ENCODE measurements around the gene ZFYVE19. TPM values are rescaled to one million over a fixed set of nuclear protein-coding genes. Genes with fewer than 3 reads are reported as not detected.
"Not testable (repeated sequence)": the region's sequence is repeated elsewhere in the genome, so short reads cannot be mapped to it uniquely, and the experiment has no call there.

ZFYVE19 gene
- total RNA-seq, 2 experiments from 2014 or later = 22.8 to 29.3 TPM

GRCh38 chr15:40858706-40859105, 51.8 kb downstream of the ZFYVE19 start:
- intact Hi-C loops (cut with micrococcal nuclease; ENCODE audit: unreplicated experiment) = loop anchor here (5.0 kb wide), 1 partner anchor 94 kb away; the partner anchor contains the start of gene CHAC1
- Histone ChIP-seq H2AFZ (ENCODE audit: low read length) (peak overlapping the region; percentile 91; the same call in 1 of the 2 replicates), H3K27ac (ENCODE audit: low read depth, low read length, poor library complexity, severe bottlenecking) (no peak overlapping the region), H3K4me3 (ENCODE audit: low read depth, low read length, poor library complexity, severe bottlenecking) (no peak overlapping the region), H3K9me2 (ENCODE audit: insufficient read depth, low read length) (no peaks in the 10 kb centered on the region), H3K9me3 (ENCODE audit: low read length) (no peaks in the 10 kb centered on the region), H4K20me1 (ENCODE audit: insufficient read depth, low read length) (no peaks in the 10 kb centered on the region), H3K79me2 (ENCODE audit: insufficient read depth, low read depth, low read length) (no peaks in the 10 kb centered on the region), H3K36me3 (ENCODE audit: insufficient read depth, low read length) (no peaks in the 10 kb centered on the region), H3K4me1 (ENCODE audit: insufficient read depth, low read length, poor library complexity, severe bottlenecking) (peaks cover 22% of the 10 kb centered on the region), H3K4me2 (ENCODE audit: low read length) (no peak overlapping the region)
- POLR2A ChIA-PET = interaction anchor here (0.6 to 3.3 kb wide), 11 partner anchors 10 to 338 kb away, joined by 3 to 34 read pairs (median 3); partner anchors contain the start of gene VPS18
- BruUV-seq (replicated peaks) = no TSS peak
- TF ChIP-seq EZH2phosphoT487 (IDR thresholded peaks at IDR 0.05; ENCODE audit: borderline replicate concordance, low read depth, low read length) = no peak
- TF ChIP-seq, protein P1, sequence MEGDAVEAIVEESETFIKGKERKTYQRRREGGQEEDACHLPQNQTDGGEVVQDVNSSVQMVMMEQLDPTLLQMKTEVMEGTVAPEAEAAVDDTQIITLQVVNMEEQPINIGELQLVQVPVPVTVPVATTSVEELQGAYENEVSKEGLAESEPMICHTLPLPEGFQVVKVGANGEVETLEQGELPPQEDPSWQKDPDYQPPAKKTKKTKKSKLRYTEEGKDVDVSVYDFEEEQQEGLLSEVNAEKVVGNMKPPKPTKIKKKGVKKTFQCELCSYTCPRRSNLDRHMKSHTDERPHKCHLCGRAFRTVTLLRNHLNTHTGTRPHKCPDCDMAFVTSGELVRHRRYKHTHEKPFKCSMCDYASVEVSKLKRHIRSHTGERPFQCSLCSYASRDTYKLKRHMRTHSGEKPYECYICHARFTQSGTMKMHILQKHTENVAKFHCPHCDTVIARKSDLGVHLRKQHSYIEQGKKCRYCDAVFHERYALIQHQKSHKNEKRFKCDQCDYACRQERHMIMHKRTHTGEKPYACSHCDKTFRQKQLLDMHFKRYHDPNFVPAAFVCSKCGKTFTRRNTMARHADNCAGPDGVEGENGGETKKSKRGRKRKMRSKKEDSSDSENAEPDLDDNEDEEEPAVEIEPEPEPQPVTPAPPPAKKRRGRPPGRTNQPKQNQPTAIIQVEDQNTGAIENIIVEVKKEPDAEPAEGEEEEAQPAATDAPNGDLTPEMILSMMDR (conservative IDR thresholded peaks at IDR 0.05; ENCODE audit: low read length) = no peak
- DNase-seq (ENCODE audit: low spot score) = no peak
- CTCF ChIA-PET (ENCODE audit: unreplicated experiment) = interaction anchor here (0.5 to 3.8 kb wide), 11 partner anchors 9 to 330 kb away, joined by 3 to 70 read pairs (median 14); partner anchors contain the start of genes RHOV, SPINT1 and VPS18

DNA sequence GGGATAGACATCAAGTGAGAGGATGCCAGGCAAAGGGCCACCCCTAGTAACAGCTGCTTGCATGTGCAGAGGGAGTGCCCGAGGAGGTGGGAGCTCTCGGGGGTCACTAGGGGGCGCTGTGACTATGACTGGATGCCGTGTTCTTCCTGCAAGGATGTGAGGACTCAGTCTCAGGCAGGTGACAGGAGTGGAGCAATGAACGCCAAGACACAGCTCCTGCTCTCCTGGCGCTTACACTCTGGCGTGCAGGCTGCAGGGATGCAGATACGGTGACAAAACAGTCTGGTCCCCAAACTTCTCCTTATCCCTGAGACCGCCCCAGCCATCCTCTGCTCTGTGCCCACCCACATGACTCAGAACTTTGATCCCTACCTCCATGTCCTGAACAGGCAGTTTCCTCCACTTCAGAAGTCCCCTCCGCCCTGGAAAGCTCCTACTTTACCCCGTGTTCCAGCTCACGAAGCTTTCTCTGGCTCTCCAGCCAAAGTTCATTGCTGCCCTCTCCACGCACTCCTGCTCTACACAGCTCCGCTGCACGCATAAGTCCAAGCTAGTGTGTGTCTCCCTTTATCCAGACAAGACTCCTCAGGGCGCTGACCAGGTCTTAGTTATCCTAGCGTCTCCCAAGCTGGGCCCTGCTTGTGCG, 52.4 kb downstream of the ZFYVE19 start:
- no peak overlapping the region for H3K27ac ChIP-seq (ENCODE audit: low read depth, low read length, poor library complexity, severe bottlenecking)
- no peaks in the 10 kb centered on the region for H3K36me3 ChIP-seq (ENCODE audit: insufficient read depth, low read length)
- ChIA-PET POLR2A (interaction anchor here (0.6 to 3.3 kb wide), 7 partner anchors 22 to 189 kb away, joined by 3 to 34 read pairs (median 4); partner anchors contain the start of gene VPS18), CTCF (ENCODE audit: unreplicated experiment) (interaction anchor here (0.6 to 3.8 kb wide), 8 partner anchors 10 to 306 kb away, joined by 4 to 70 read pairs (median 17); partner anchors contain the start of genes RHOV and VPS18)
- BruUV-seq (replicated peaks) = no TSS peak
- peak overlapping the region; percentile 91 for H2AFZ ChIP-seq (ENCODE audit: low read length)
- H3K9me3 ChIP-seq (ENCODE audit: low read length) = no peaks in the 10 kb centered on the region
- peak; percentile 88 for DNase-seq (ENCODE audit: low spot score)
- no peaks in the 10 kb centered on the region for H3K9me2 ChIP-seq (ENCODE audit: insufficient read depth, low read length)
- peaks cover 22% of the 10 kb centered on the region for H3K4me1 ChIP-seq (ENCODE audit: insufficient read depth, low read length, poor library complexity, severe bottlenecking)
- H3K4me2 ChIP-seq (ENCODE audit: low read length) = peak overlapping the region; percentile 40
- no peak for TF ChIP-seq EZH2phosphoT487 (IDR thresholded peaks at IDR 0.05; ENCODE audit: borderline replicate concordance, low read depth, low read length)
- TF ChIP-seq, protein P1 (conservative IDR thresholded peaks at IDR 0.05; ENCODE audit: low read length) = peak; percentile 96
- no peaks in the 10 kb centered on the region for H3K79me2 ChIP-seq (ENCODE audit: insufficient read depth, low read depth, low read length)
- intact Hi-C loops (cut with micrococcal nuclease; ENCODE audit: unreplicated experiment) = loop anchor here (5.0 kb wide), 1 partner anchor 93 kb away; the partner anchor contains the start of gene CHAC1
- H3K4me3 ChIP-seq (ENCODE audit: low read depth, low read length, poor library complexity, severe bottlenecking) = no peak overlapping the region
- no peaks in the 10 kb centered on the region for H4K20me1 ChIP-seq (ENCODE audit: insufficient read depth, low read length)

GRCh38 chr15:40861147-40861546, 54.3 kb downstream of the ZFYVE19 start:
- H3K36me3 ChIP-seq (ENCODE audit: insufficient read depth, low read length); H3K9me3 ChIP-seq (ENCODE audit: low read length); H4K20me1 ChIP-seq (ENCODE audit: insufficient read depth, low read length); H3K27ac ChIP-seq (ENCODE audit: low read depth, low read length, poor library complexity, severe bottlenecking); H3K79me2 ChIP-seq (ENCODE audit: insufficient read depth, low read depth, low read length); BruUV-seq (replicated peaks); H3K9me2 ChIP-seq (ENCODE audit: insufficient read depth, low read length); H2AFZ ChIP-seq (ENCODE audit: low read length); intact Hi-C loops (cut with micrococcal nuclease; ENCODE audit: unreplicated experiment); H3K4me3 ChIP-seq (ENCODE audit: low read depth, low read length, poor library complexity, severe bottlenecking); H3K4me2 ChIP-seq (ENCODE audit: low read length); DNase-seq (ENCODE audit: low spot score): not testable (repeated sequence)
- ChIA-PET CTCF (ENCODE audit: unreplicated experiment) (interaction anchor here (0.6 kb wide), 1 partner anchor 33 kb away, joined by 5 read pairs; no protein-coding TSS in a partner anchor), POLR2A (interaction anchor here (0.9 kb wide), 1 partner anchor 31 kb away, joined by 4 read pairs; no protein-coding TSS in a partner anchor)
- peaks cover 22% of the 10 kb centered on the region for H3K4me1 ChIP-seq (ENCODE audit: insufficient read depth, low read length, poor library complexity, severe bottlenecking)

Data from OCI-LY7 (cell line).